Measurements from ENCODE around the gene MYOM1.

Gene MYOM1

DNA sequence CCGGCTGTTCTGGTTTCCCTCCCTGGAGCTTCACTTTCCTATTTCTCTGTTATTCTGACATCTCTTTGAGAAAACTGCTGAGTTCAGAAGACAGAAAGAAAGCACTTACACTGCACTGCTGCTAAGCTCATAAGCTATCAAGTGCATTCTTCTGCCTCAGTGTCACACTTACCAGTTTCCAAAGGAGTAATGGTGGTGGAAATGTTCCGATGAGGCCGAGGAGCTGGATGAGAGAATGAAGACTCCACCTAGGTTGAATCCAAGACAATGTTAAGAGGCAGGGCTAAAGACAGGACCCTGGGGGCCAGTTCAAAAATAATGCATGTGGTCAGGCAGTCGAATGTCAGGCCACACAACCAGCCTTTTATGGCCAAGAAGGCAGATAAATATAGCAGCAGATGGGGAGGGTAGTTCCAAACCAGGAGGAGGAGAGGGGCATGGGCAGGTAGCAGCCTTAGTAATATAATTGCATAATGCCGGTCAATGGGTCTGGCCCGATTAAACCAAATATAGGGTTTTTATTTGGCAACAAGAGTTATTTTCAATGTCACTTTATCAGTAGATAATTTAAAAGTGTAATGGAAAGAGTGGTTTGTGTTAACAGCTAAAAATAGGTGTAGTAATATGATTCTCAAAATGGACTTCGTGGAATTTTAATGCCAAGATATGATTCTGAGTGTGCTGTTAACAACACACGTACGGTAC lies at the start of gene MYOM1:
Gene MYOM1 (minus strand): TSS at position 338 of the 705 bp plus-strand sequence. CDS start 4,745 bp downstream, outside the sequence.
- DNase-seq (ENCODE audit: low read depth in 2 of 2): no peak

DNA sequence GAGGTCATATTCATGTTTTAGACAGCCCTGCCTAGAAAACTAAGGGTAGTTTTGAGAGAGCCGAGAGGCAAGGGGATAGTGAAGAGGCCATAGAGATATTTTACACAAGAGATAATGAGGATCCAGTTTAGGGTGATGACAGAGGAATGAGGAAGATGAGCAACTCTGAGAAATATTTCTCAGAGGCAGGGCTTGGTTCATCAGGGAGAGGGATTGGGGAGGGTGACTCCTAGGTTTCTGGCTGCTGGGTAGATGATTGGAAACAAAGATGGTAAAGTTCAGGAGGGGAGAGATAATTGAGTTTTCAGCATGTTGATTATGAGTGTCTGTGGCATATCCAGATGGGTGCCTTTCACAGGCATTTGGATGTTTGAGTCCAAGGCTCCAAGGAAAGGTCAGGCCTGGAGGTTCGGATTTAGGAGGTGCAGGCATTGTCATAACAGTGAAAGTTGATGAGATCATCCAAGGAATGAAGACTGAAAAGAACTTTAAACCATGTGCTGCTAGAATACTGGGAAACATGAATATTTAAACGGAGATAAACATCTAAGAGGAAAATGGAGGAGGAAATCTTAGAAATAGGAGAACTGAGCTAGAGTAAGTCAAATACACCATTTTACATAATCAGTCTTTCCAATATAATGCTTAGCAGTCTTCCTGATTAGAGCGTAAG lies 49.6 kb upstream of the MYOM1 start:
- no peak for DNase-seq (ENCODE audit: low read depth in 2 of 2)

GRCh38 chr18:3268306-3268705 lies 48.5 kb upstream of the MYOM1 start:
- DNase-seq (ENCODE audit: low read depth in 2 of 2): no peak

- DNase-seq (ENCODE audit: low read depth in 2 of 2): no peak
These were observed 46.4 kb upstream of the MYOM1 start for GRCh38 chr18:3266062-3266608.

- DNase-seq (ENCODE audit: low read depth in 2 of 2): no peak
These were observed 45.8 kb upstream of the MYOM1 start for GRCh38 chr18:3265564-3266033.

DNA sequence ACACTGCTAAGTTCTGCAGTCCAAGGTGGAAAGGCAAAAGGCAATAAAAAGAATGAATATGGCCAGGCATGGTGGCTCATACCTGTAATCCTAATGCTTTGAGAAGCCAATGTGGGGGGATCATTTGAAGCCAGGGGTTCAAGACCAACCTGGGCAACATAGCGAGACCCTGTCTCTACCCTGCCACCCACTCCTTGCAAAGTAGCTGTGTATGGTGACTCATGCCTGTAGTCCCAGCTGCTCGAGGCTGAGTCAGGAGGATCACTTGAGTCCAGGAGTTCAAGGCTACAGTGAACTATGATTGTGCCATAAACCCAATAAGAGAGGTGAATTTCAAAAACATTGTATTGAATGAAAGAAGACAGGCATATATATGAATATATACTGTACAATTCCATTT lies 44.6 kb upstream of the MYOM1 start:
- no peak for DNase-seq (ENCODE audit: low read depth in 2 of 2)

DNA sequence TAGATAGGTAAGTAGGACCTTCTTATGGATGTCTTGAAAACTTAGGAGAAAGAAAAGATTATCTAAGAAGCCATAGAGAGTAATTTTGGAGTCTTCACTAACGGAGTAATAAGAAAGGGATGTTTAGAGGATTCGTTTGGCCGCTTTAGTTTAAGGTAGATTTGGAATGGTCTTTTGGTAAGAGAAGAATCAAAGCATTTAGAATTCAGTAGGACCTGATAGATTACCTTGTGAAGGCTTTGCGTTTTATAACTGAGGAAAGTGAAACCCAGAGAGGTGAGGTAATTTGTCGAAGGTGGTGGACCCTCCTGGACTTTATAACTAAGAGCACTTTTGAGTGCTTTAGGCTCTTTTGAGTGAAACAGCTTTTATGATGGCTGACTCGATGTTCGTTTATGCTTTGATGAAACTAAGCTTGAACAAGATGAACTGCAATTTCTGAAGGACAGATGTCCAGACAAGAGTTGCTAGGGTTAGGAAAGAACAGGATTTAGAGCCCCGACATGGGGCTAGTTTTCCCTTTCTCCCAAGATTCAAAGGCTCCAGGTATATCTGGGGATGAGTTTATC lies 43.4 kb upstream of the MYOM1 start:
- DNase-seq (ENCODE audit: low read depth in 2 of 2): no peak

- DNase-seq (ENCODE audit: low read depth in 2 of 2): peak in 1 of 2 donors; percentile 25
These were observed 42.7 kb upstream of the MYOM1 start for GRCh38 chr18:3262234-3263131.

DNA sequence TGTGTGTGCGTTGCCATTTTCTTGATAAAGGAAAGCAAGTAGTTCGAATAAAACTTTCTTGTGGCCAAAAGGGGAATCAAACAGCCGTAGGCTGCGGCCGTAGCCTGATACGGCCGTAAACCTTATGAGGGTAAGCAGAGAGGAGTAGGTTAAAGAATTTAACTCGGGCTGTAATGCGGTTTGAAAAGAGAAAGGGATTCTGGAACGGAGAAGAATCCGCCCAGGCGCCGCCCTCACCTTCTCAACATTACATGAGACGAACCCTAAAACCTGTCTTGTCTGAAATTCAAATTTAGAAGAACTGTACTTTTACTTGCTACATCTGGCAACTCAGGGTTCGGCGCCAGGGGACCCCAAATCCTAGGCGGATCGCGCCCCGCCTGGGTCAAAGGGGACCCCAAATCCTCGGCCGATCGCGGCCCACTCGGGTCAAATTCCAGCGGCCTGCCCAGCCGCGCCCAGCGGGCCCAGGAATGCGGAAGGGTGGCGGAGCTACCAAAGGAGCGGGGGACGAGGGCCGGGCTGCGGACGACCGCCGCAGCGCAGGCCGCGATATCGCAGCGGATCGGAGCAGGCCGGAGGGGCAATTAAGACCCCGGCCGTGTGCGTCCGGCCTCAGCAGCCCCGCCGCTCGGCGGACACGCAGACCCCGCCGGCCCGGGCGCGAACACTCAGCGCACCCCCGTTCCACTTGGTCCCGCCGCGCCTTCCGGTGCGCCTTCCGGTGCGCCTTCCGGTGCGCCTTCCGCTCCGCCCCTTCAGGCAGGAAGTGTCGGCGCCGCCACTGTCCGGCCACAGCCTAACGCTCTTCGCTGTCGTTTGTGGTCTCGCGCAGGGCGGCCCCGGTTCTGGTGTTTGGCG lies 41.8 kb upstream of the MYOM1 start, which contains the start of gene MYL12B:
Gene MYL12B (plus strand): TSS at position 761 of the 861 bp plus-strand sequence. CDS start 10,766 bp downstream, outside the sequence.
- DNase-seq (ENCODE audit: low read depth in 2 of 2): peak; percentile 62 to 65

- DNase-seq (ENCODE audit: low read depth in 2 of 2): no peak
These were observed 41.2 kb upstream of the MYOM1 start for GRCh38 chr18:3260995-3261372.

DNA sequence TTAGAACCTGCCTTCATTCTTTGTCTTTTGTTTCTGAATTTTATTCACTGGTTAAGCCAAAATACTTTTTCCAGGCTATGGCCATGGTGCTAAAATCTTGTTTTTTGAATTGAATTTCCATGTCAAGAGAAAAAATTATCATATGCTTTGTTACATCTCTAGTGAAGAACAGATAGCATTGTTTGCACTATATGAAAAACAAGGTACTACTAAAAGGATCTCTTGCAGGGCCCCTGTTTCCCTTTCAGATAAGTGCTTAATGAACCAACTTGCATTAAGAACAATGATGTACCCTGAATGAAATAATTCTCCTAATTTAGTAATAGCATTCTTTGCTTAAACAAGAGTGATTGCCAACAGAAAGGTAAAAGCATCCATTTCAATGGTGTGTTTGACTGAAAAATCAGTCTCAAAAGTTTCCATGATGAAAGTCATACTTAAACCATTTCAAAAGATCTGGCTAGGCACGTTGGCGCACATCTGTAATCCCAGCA lies 37.9 kb upstream of the MYOM1 start:
- DNase-seq (ENCODE audit: low read depth in 2 of 2): no peak

DNA sequence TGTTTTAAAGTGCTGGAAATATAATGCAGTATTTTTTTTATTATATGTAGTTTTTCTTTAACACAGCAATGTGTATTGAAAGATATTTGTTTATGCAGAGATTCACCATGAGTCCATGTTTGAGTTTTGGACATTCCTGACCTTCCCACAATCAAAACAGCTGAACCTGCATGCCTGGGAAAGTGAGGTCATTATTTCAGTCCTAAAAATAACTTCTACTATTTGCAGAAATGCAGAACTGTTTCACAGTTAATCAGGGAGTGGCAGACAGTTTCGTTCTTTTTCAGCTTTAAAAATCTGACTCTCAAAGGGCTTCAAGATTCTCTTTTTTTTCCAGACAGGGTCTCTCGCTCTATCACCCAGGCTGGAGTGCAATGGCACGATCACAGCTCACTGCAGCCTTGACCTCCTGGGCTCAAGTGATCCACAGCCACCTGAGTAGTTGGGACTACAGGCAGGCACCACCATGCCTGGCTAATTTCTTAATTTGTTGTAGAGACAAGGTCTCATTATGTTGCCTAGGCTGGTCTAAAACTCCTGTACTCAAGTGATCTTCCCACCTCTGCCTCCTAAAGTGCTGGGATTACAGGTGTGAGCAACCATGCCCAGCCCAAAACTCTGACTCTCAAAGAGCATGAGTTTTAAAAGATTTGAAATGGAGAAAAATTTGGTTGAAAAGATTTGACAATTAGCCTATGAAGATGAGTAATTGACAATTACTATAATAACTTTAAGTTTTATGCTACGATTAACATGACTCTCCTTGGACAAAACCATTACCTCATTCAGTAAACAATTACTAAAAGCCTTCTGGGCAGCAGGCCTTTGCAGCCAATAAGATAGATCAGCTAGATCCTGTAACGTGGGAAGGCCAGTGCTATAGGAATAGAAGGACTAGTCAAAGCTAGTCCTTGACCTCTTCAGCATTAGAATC lies 37.2 kb upstream of the MYOM1 start:
- no peak for DNase-seq (ENCODE audit: low read depth in 2 of 2)

- DNase-seq (ENCODE audit: low read depth in 2 of 2): no peak
These were observed 35.9 kb upstream of the MYOM1 start for GRCh38 chr18:3255611-3256165.

DNA sequence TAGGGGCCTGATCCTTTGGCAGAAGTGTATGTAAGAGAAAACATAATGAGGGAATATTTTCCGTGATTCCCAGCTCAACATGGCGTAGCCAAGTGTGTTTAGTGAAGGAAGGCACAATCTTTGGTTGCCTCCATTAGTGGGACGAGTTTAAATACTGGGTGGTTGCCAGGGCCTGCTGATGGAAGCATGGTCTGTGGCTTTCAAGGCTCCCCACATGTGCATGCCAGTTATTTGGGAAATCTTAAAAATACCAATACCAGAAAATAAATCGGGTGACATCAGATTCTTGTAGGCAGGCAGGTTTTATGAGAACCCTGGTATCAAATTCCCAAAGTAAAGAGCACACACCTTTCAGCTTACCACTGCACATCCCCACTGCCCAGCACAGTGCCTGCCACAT lies 35.0 kb upstream of the MYOM1 start:
- no peak for DNase-seq (ENCODE audit: low read depth in 2 of 2)

GRCh38 chr18:3252843-3253242 lies 33.1 kb upstream of the MYOM1 start:
- DNase-seq (ENCODE audit: low read depth in 2 of 2): no peak

DNA sequence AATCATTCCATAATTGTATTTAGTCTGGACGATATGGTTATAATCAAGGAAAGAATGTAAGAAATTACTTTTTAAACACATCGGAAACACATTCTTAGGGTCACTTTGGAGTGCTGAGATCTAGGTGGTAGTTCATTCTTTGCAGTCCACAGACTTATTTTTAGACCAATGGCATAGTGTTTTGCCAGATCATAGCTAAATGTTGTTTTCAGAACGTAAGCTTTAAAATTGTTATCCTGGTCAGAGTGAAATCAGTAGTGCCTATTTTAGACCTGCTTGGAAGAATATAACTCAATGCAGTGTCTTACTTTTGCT lies 32.2 kb upstream of the MYOM1 start:
- no peak for DNase-seq (ENCODE audit: low read depth in 2 of 2)

- no peak for DNase-seq (ENCODE audit: low read depth in 2 of 2)
These were observed 31.6 kb upstream of the MYOM1 start for GRCh38 chr18:3251249-3251962.
